ENCODE data around the gene CCNL2. TPM values are rescaled to one million over a fixed set of nuclear protein-coding genes. Genes with fewer than 3 reads are reported as not detected.

CCNL2 gene
- total RNA-seq, 4 donors from 2014 or later: 167 to 307 (median 215) TPM

- intact Hi-C loops (cut with DNase I): no loop called here
- Histone ChIP-seq H3K27ac (no peak overlapping the region), H3K4me3 (replicated peaks in 1 of 3) (no peak overlapping the region), H3K9me3 (no peaks in the 10 kb centered on the region), H3K4me1 (peaks cover 26 to 30% of the 10 kb centered on the region in 2 donors), H3K36me3 (peaks cover 29 to 44% of the 10 kb centered on the region in 2 donors), H3K27me3 (no peaks in the 10 kb centered on the region)
- TF ChIP-seq CTCF (IDR thresholded peaks at IDR 0.05) (no peak), POLR2A (IDR thresholded peaks at IDR 0.05) (no peak)
- DNase-seq: no peak
- 88 to 91% methylated on average over 7 of the region's 7 CpGs for WGBS, 2 donors
These were observed 2.4 kb upstream of the CCNL2 start for GRCh38 chr1:1401457-1402010.

GRCh38 chr1:1400576-1401456, 1.7 kb upstream of the CCNL2 start:
- Histone ChIP-seq H3K27ac (no peak overlapping the region), H3K4me3 (replicated peaks in 1 of 3) (peak overlapping the region in 1 of 3 donors; percentile 87), H3K9me3 (no peaks in the 10 kb centered on the region), H3K27me3 (no peaks in the 10 kb centered on the region), H3K36me3 (peaks cover 30 to 43% of the 10 kb centered on the region in 2 donors), H3K4me1 (peaks cover 19 to 23% of the 10 kb centered on the region in 2 donors)
- TF ChIP-seq CTCF (IDR thresholded peaks at IDR 0.05) (no peak), POLR2A (IDR thresholded peaks at IDR 0.05) (no peak)
- 83 to 89% methylated on average over 15 to 21 of the region's 22 CpGs for WGBS, 2 donors
- intact Hi-C loops (cut with DNase I): no loop called here
- DNase-seq: no peak

GRCh38 chr1:1399872-1400575, 889 bp upstream of the CCNL2 start:
- H3K4me1 ChIP-seq: peaks cover 16 to 18% of the 10 kb centered on the region in 2 donors
- intact Hi-C loops (cut with DNase I): no loop called here

GRCh38 chr1:1398677-1399186, 403 bp downstream of the CCNL2 start:
- Histone ChIP-seq H3K4me1 (peaks cover 16 to 18% of the 10 kb centered on the region in 2 donors), H3K27me3 (no peaks in the 10 kb centered on the region), H3K9me3 (no peaks in the 10 kb centered on the region), H3K4me3 (replicated peaks in 1 of 3) (peak overlapping the region; percentile 84 to 99 (median 87)), H3K27ac (peak overlapping the region; percentile 46 to 54 (median 48)), H3K36me3 (peaks cover 44 to 45% of the 10 kb centered on the region in 2 donors)
- intact Hi-C loops (cut with DNase I): no loop called here
- 0 to 3% methylated on average over 2 to 10 of the region's 54 CpGs for WGBS, 2 donors
- TF ChIP-seq POLR2A (IDR thresholded peaks at IDR 0.05): no peak
- TF ChIP-seq CTCF (IDR thresholded peaks at IDR 0.05): no peak
- DNase-seq: peak in 1 of 2 donors; percentile 22

More at GRCh38 chr1:1399872-1400575, 889 bp upstream of the CCNL2 start:
- TF ChIP-seq CTCF (IDR thresholded peaks at IDR 0.05) (no peak), POLR2A (IDR thresholded peaks at IDR 0.05) (no peak)
- Histone ChIP-seq H3K27me3 (no peaks in the 10 kb centered on the region), H3K9me3 (no peaks in the 10 kb centered on the region), H3K36me3 (peaks cover 38 to 42% of the 10 kb centered on the region in 2 donors), H3K4me3 (replicated peaks in 1 of 3) (peak overlapping the region; percentile 84 to 99 (median 87)), H3K27ac (peak overlapping the region; percentile 22 to 84 (median 45))
- 8 to 31% methylated on average over 7 to 28 of the region's 34 CpGs for WGBS, 2 donors
- DNase-seq: peak in 1 of 2 donors; percentile 11
